ENCODE results near the gene CSMD2.

Gene CSMD2

DNA sequence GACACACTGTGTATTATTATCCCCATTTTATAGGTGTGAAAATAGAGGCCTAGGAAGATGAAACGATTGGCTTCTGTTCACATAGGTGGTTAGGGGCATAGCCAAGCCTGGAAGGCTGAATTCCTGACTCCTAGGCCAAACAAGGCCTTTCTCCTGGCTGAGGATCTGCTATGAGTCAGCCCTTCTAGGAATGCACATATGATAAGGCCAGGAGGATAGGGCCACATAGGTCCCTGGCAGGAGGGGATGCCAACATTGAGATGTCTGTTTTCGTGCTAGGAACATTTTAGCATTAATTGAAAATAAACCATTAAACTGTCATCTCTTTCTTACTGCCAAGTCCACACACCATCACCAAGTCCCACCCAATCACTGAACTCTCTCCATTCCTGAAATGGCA lies 9.2 kb downstream of the CSMD2 start:
- no peak for TF ChIP-seq CTCF (IDR thresholded peaks at IDR 0.05; ENCODE audit: low read depth, low read length, missing control alignments)
- H3K4me3 ChIP-seq (ENCODE audit: low read depth, low read length): no peak overlapping the region
- no peak for DNase-seq (ENCODE audit: low read depth)

DNA sequence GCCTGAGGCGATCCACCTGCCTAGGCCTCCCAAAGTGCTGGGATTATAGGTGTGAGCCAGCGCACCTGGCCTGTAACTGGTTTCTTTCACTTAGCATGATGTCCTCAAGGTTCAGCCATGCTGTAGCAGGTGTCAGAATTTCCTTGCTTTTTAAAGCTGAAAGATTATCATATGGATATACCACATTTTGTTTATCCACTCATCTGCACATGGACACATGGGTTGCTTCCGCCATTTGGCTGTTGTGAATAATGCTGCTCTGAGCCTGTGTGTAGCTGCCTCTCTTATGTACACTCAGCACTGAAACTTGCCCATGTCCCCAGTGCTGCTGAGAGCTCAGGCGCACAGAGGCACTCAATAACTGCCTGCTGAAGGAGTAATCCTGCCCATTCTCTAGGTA lies 11.8 kb downstream of the CSMD2 start:
- TF ChIP-seq CTCF (IDR thresholded peaks at IDR 0.05; ENCODE audit: low read depth, low read length, missing control alignments): no peak
- H3K4me3 ChIP-seq (ENCODE audit: low read depth, low read length): no peak overlapping the region
- no peak for DNase-seq (ENCODE audit: low read depth)

GRCh38 chr1:34149501-34149900 lies 15.5 kb downstream of the CSMD2 start:
- no peak for TF ChIP-seq CTCF (IDR thresholded peaks at IDR 0.05; ENCODE audit: low read depth, low read length, missing control alignments)
- H3K4me3 ChIP-seq (ENCODE audit: low read depth, low read length): no peak overlapping the region
- DNase-seq (ENCODE audit: low read depth): no peak

GRCh38 chr1:34147301-34147700 lies 17.7 kb downstream of the CSMD2 start:
- no peak for DNase-seq (ENCODE audit: low read depth)
- H3K4me3 ChIP-seq (ENCODE audit: low read depth, low read length): no peak overlapping the region
- TF ChIP-seq CTCF (IDR thresholded peaks at IDR 0.05; ENCODE audit: low read depth, low read length, missing control alignments): no peak

DNA sequence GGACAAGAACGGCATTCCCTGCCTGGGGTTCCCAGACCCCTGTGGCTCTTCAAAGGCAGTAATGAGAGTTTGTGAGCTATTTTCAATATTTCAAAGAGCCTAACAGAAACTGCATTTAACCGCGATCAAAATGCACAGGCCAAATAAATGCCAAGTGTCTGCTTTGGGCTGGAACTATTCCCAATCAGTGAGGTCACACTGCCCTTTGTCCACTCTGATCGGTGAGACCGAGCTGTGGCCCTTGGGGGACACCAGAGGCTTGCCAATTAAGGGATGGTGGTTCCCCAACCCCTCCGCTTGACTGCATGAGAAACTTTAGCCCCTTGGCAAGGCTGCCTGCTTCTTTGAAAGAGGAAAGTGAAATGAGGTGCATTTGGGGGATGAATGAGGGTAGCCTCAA lies 20.3 kb downstream of the CSMD2 start:
- no peak overlapping the region for H3K4me3 ChIP-seq (ENCODE audit: low read depth, low read length)
- no peak for DNase-seq (ENCODE audit: low read depth)
- TF ChIP-seq CTCF (IDR thresholded peaks at IDR 0.05; ENCODE audit: low read depth, low read length, missing control alignments): no peak

GRCh38 chr1:34143975-34144374 lies 21.1 kb downstream of the CSMD2 start:
- TF ChIP-seq CTCF (IDR thresholded peaks at IDR 0.05; ENCODE audit: low read depth, low read length, missing control alignments): no peak
- DNase-seq (ENCODE audit: low read depth): no peak
- H3K4me3 ChIP-seq (ENCODE audit: low read depth, low read length): no peak overlapping the region

GRCh38 chr1:34140011-34140676 lies 24.9 kb downstream of the CSMD2 start:
- peak; percentile 3 for DNase-seq (ENCODE audit: low read depth)
- TF ChIP-seq CTCF (IDR thresholded peaks at IDR 0.05; ENCODE audit: low read depth, low read length, missing control alignments): no peak
- no peak overlapping the region for H3K4me3 ChIP-seq (ENCODE audit: low read depth, low read length)
